HG02870 (cell line): ENCODE results near the gene AUH.

Source experiments
- ATAC-seq: cut with Tn5 transposase; IDR thresholded peaks from one replicate; pipeline ENCODE4 v1.9.1; 2021; ENCODE audit warnings: mild to moderate bottlenecking, moderate library complexity; ENCODE audit not compliant: unreplicated experiment

Gene AUH

DNA sequence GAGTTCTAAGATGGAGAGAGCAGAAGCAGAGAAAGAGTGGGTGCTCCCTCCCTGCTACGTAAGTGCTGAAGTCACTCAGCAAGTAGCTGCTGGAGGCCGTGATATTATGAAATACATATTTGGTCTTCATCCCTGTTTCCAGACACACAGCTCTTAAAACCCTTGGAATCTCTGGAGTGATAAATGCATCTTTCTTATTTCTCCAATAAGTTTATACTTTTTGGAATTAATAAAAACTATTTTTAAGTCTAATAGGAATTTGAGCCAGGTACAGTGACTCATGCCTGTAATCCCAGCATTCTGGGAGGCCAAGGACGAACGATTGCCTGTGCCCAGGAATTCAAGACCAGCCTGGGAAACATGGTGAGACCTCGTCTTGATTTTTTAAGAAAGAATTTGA is 60.6 kb downstream of the AUH start:
- no peak for ATAC-seq

DNA sequence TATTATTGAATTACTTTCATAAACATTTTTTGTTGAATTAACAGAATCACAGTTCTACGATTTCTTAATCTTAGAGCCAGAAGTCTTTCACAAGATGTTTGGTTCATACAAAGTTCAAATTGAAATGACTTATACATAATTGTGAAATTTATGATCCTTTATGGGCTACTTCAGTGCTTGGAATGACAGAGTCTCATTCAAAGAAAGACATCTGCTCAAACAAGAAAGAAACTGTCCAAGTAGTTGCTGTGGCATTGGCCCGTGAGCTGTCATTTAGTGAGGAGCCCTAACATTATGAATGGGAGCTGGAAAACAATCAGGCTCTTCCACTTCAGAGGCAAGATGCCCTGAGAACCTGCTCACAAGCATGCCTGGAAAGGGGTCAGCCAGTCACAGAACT is 63.4 kb downstream of the AUH start:
- no peak for ATAC-seq

DNA sequence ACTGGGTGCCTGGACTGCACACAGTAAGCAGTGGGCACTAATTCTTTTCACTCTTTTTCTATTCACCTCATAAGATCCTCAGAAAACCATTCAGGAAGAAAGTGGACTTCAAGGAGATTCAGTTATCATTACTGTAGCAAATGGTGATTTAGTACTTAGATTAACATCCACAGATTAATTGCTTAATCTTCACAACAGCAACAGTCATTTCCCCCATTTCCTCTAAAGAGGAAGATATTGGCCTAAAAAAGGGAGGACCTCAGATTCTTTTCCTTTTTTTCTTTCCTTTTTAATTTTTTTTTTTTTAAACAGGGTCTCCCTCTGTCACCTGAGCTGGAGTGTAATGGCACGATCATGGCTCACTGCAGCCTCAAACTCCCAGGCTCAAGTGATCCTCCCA is 64.4 kb downstream of the AUH start:
- no peak for ATAC-seq

DNA sequence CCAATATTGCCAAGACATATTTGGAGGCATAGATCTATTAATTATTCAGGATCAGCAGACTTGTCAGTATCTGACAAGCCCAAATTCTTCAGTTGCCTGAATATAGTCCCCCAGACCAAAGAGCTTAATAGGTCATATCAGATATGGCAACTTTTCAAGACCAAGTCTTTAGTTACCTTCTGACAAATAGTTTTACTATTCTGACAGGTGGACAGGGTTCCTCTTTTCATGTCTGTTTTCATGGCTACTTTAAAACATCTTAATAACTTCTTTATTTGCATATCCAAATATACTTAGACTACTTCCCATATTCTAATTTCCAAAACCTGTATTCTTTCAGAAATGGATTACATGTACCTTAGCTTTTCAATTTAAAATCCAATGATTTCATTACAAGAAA is 65.4 kb downstream of the AUH start:
- no peak for ATAC-seq

DNA sequence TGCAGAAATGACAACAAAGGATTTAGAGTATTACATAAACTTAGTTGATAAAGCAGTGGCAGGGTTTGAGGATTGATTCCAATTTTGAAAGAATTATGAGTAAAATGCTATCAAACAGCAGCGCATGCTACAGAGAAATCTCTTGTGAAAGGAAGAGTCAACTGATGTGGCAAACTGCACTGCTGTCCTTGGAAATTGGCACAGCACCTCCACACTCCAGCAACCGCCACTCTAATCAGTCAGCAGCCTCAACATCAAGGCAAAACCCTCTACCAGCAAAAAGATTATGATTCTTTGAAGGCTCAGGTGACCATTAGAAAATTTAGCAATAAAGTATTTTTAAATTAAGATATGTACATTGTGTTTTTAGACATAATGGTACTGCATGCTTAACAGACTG is 66.4 kb downstream of the AUH start:
- ATAC-seq, result no peak

DNA sequence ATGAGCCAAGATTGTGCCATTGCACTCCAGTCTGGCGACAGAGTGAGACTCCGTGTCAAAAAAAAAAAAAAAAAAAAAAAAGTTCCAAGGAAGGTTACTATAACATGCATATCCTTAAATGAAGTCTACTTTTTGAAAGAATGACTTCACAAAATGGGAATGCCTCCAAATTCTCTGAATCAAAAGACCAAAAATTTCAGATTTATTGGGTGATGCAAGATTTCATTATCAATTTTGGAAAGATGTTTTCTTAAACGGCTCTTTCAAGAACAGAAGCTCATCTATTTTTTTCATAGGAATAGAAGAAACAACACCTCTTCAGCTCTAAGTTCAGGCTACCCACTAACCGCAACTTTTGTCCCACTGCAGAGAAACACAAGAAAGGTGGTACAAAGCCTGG is 69.9 kb downstream of the AUH start:
- no peak for ATAC-seq

DNA sequence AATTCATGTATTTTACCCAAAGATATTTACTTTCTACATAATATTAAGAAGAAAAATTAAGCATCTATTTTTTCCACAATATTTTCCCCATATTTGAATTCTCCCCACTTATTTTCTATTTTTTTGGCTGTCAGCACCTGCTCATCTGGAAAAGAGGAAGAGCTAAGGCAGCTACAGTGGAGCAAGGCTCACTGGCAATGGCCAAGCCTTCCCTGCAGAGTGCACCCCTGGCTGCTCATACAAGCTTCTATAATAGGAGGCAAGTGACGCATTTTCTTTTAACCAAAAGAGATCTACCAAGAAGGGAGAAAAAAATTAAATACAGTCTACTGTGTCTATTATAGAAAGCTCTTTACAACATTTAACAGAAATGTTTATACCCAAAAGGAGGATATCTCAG is 72.5 kb downstream of the AUH start:
- ATAC-seq, result no peak

DNA sequence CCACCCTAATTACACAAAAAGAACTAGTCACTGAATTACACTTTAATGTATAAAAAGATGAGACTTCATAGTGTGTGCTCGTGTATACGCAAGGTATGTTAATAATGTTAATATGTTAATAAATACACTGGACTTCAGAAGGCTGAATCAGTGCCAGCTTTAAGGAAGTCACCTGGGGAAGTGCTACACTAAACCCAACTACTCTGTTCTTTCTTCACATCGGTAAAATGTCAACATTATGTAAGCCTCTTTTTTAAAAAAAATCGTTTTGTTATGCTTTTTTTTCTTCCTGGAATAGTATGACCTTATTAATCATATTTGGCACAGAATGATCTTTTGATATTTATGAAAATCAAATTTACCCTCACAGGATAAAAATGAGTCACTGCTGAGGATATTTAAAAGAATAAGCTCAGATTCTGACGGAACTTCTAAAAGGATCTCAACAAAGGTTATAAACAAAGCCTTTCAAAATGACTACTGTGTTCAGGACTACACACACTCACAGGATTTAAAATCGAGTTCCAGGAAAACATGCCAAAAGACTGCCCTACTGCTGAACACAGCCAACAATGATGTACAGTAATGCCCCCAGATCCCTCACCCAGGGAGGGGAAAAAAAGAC is 75.9 kb downstream of the AUH start:
- no peak for ATAC-seq

DNA sequence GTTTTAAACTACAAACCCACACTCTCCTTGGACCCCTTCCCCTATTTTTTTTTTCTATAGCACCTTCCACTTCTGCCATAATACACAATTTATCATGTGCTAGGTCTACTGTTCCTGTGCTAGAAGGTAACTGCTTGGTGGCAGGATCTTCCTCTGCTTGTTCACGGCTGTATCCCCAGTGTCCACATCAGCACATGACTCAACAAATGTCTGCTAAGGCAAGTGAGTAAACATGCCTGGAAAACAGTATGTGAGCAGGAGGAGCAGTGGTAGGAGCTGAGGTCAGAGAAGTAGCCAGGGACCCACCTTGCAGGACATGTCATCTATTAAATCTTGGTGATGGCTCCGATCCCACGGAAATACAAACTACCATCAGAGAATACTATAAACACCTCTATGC is 79.4 kb downstream of the AUH start:
- ATAC-seq, result no peak

DNA sequence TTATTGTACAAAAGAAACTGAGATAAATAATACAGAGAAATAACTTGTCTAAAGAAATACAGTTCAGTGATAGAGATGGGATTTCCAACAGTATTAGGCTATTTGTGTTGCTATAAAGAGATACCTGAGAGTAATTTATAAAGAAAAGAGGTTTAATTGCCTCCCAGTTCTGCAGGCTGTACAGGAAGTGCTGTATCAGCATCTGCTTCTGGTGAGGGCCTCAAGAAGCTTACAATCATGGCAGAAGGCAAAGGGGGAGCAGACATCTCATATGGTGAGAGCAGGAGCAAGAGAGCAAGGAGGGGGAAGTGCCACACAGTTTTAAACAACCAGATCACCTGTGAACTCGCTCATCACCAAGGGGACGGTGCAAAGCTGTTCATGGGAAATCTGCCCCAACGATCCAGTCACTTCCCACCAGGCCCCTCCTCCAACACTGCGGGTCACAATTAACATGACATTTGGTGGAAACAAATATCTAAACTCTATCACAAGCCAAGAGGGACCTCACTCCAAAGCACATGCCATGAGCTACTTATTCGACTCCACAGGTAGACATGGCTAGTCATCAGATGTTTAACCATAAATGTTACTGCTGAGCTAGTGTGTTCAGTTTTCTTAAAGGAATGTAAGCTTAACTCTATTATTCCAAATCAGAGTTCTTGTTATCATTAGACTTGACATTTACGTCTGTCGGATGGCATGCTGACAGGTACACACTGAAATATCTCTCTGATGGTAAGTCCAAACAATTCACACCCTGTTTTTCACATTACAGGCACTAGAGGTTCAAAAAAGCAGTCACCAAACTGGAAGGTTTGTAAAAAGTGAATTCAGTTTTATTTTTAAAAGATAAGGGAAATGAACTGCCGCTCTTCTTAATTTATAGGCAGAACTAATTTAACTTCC is 82.2 kb downstream of the AUH start:
- no peak for ATAC-seq

DNA sequence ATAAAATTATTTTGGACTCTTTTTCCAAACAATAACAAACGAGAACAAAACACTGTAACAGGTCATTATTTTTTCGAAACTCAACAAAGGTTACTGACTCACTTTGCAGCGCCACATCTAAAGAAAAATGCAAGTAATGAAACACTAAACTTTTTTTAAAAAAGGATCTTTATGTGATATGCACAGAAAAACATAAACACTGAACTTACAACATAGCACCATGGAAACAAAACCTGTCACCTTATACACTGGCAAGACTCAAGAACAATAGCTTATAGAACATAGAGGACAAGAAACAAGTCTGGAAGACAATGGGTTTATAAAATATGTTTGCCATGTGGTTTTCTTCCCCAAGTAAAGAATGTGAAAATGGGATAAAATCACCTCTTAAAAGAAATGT is 85.2 kb downstream of the AUH start:
- no peak for ATAC-seq

DNA sequence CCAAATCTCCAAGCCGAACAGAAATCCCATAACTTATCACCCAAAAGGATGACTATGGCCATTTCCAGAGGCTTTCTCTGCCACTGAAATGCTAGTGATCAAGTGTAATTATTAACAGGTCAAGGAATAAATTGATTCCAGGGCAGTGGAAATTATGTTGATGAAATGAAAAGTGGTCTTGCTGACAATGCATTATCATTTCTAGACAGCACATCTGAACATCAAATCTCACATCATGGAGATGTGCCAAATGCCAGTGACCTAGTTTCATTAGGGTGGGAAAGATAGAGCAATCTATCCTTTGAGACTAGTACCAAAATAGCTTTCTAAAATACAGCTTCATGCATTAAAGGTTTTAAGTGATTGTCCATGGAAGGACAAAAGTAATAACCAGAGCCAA is 86.1 kb downstream of the AUH start:
- no peak for ATAC-seq

DNA sequence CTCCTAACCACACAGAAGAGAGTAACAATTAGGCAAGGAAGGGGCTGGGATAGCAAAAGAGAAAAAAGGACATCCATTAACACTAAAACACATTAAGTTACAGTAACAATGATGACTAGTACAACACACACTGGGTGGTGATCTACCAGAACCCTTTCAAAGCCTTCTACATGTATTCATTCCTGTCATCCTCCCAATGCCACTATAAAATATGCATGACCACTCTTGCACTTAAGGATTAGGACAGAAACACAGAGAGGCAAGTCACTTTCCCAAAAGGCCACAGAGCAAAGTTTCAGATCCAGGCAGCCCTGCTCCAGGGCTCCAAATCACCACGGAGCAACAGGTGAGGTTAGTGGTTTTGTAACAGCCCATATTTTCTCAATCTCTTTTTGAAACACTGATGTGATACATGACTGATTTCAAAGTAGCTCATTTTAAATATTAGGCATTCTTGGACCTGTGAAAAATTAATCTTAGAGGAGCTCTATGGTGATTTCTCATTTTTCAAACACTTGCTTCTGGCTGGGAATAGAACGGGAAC is 86.7 kb downstream of the AUH start:
- ATAC-seq, result no peak

DNA sequence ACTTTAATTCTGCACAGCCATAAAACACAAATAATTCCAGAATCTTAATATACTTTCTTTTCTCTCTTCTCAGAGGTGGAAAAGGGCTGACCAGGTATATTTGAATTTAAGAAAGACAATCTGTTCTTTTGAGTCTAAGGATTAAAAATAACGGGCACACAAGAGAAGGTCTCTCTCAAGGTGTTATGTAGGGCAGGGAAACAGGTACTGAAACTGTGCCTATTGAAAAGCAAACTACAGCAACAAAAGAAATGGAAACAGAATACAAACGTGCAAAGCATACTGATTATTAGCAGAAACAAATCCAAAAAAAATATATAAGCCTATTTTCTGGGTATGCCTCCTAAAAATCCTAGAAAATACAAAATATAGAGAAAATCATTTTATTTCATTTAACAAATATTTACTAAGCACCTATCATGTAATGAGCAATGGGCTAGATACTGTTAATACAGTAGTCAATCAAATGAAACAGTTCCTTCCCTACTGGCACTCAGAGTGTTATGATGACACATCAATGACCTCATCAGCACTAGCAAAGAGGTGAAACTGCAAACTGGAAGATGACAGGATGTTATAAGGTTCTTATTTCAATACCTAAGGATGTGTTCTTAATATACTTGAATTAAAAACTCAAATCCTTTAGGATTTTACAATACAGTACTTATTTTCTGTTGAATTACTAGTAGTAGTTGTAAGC is 87.7 kb downstream of the AUH start:
- no peak for ATAC-seq

DNA sequence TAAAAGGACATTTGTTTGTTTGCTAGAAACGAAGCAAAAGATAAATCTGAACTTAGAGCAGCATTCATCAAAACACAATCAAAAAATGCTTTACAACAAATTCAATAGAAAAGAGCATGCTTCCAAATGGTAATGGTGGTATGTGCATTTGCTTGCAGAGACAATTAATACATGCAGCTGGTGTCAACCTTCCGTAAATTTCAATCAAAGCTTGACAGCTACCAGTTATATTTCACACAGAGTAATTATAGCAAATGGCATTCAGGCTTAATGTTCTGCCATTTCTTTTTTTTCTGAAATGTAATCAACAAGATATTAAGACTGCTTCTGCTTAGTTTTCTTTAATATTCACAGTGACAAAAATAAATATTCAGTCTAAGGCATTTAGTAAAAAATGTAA is 90.6 kb downstream of the AUH start:
- ATAC-seq, result no peak

DNA sequence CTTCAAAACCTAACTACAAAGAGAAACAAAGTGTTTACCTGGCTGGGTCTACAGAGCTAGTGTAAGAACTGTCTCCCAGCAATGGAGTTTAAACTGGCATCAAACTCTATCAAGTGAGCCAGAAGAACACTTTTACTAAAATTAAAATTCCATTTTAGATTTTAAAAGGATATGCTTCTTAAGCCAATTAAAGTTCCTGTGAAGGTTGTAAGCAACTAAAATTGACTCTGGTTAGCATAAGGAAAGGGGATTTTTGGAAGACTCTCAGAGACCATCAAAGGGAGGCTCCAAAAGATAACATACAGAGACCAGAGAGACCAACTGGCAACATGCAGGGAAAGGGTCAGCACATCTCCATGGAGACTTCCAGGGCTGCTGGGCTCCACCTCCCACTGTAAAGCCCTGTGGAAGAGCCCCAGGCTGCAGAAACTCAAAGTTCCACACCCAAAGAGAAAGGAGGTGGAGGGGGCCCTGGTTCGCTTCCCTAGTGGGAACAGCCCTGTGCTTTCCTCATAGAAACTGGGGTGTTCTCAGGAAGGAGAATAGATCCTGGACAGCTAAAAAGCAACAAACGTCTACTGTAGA is 91.7 kb downstream of the AUH start:
- no peak for ATAC-seq

DNA sequence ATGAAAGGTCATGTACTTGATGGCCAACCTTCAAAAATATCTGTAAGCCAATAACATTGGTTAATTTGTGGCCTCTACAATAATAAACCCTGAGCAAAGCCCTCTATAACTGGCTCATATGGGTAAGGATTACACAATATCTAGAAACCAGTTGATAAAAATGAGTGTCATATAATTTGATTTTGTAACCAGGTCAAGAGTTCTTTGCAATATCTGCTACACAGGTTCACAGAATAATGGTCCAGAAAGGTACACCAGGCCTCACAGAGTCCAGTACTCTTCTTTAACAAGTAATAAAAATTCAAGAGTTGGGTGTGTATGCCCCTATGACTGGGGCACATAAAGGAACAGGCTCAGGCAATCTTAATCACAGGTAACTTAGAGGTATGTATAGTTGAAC is 95.3 kb downstream of the AUH start:
- ATAC-seq, result no peak

DNA sequence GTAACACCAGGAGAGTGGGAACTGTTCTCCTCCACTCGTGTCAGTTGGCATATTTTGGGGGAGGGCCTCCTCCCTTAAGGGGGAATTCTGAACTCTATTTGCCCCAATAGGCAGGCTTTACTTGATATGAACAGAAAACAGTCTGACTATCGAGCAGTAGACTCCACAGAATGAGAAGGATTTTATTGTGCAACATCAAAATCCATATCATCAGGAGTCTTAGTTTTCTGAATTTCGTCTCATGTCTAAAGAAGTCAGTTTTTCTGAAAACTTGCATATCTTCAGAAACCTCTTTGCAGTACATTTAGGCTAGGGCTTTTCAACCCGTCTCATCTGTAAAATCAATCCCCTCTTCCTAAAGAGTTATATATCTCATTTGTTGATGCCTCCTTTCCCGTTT is 96.2 kb downstream of the AUH start:
- ATAC-seq, result no peak

DNA sequence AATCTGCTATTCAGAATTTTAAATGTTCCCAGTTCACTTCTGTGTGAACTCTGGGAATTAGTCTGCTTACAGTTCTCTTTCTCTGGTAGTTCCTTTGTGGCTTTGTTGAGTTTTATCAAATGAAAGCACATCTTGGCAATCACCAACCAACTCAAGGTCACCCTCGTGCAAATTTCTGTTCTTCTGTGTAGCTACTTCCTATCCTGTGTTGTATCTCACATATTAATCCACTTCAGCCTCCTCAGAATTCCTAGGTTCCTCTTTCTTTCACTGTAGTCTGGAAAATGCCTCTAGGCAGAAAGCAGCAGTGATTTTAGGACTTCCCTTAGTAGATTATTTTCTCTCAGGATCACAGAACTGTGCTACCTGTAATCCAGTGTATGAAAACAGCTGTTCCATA is 100.3 kb downstream of the AUH start:
- ATAC-seq, result no peak

DNA sequence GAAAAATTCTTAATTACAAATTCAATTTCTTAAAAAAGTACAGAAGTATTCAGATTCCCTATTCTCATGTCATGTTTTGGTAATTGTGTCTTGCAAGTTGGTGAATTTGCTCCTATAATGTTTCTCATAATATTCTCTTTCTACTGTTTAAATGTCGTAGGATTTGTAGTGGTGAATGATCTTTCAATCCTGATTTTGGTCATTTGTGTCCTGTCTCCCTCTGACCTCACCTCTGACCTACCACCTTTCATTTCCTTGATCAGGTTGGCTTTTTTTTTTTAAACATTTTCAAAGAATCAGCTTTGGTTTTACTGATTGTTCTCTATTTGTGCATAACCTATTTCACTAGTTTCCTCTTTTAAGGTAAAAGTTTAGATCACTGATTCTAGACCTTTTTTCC is 102.6 kb downstream of the AUH start:
- no peak for ATAC-seq

DNA sequence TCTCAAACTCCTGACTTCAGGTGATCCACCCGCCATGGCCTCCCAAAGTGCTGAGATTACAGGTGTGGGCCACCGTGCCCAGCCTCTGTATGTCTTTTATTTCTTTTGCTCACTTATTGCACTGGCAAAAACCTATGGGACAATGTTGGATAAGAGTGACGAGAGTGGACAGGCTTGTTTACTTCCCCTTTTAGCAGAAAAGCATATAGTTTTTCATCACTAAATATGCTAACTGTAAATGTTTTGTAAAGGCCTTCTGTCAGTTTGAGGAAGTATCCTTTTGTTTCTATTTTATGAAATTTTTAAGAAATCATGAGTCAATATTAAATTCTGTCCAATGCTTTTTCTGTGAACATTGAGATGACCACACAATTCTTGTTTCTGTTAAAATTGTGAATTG is 103.3 kb downstream of the AUH start:
- ATAC-seq, result no peak
